Neural crest cell (in vitro differentiated cells): ENCODE results near the gene DOCK8. TPM values are rescaled to one million over a fixed set of nuclear protein-coding genes. Genes with fewer than 3 reads are reported as not detected.

Source experiments
- DNase-seq: peaks from one replicate; pipeline ENCODE4 v3.0.0; 2021; ENCODE audit warnings: low read depth, mixed read lengths, low spot score
- H3K27ac Mint-ChIP-seq: one replicate; pipeline ENCODE4 v1.8.0; 2021; ENCODE audit warnings: mild to moderate bottlenecking, mixed read lengths; ENCODE audit not compliant: unreplicated experiment
- H3K27me3 Mint-ChIP-seq: 2 replicates; pipeline ENCODE4 v1.8.0; 2021; ENCODE audit warnings: low read depth, mild to moderate bottlenecking, mixed read lengths
- H3K36me3 Mint-ChIP-seq: 2 replicates; pipeline ENCODE4 v1.8.0; 2021; ENCODE audit warnings: low read depth, mild to moderate bottlenecking, mixed read lengths
- H3K4me1 Mint-ChIP-seq: 2 replicates; pipeline ENCODE4 v1.8.0; 2021; ENCODE audit warnings: mixed read lengths
- H3K4me3 Mint-ChIP-seq: one replicate; pipeline ENCODE4 v1.8.0; 2021; ENCODE audit warnings: mild to moderate bottlenecking, mixed read lengths
- H3K9me3 Mint-ChIP-seq: 2 replicates; pipeline ENCODE4 v1.8.0; 2021; ENCODE audit warnings: mixed read lengths
- CTCF ChIP-seq: fragments of 200-600 bp; sonication (generic); conservative IDR thresholded peaks from 2 replicates; pipeline ENCODE4 v1.5.0; 2021; ENCODE audit warnings: antibody characterized with exemption, mild to moderate bottlenecking
- total RNA-seq: library from RNA; stranded (reverse); gene quantifications from 2 replicates; pipeline ENCODE4 v1.2.1, GENCODE V29; 2021

DOCK8 gene
- total RNA-seq, 1 donor from 2014 or later = 0.58 TPM

- H3K27ac Mint-ChIP-seq = no peak overlapping the region
These were observed 22.6 kb downstream of the DOCK8 start for GRCh38 chr9:237141-237857.

GRCh38 chr9:237858-238345 is 23.2 kb downstream of the DOCK8 start:
- Mint-ChIP-seq H3K27me3 (peaks cover 35% of the 10 kb centered on the region), H3K27ac (no peak overlapping the region), H3K36me3 (no peaks in the 10 kb centered on the region), H3K4me3 (no peak overlapping the region), H3K9me3 (peaks cover 4% of the 10 kb centered on the region), H3K4me1 (no peaks in the 10 kb centered on the region)
- no peak for DNase-seq
- TF ChIP-seq CTCF = no peak

More at GRCh38 chr9:237141-237857, 22.6 kb downstream of the DOCK8 start:
- no peak for DNase-seq
- no peak for TF ChIP-seq CTCF
- Mint-ChIP-seq H3K36me3 (no peaks in the 10 kb centered on the region), H3K27me3 (peaks cover 39% of the 10 kb centered on the region), H3K4me3 (no peak overlapping the region), H3K4me1 (no peaks in the 10 kb centered on the region), H3K9me3 (peaks cover 4% of the 10 kb centered on the region)

GRCh38 chr9:242461-243080 is 27.9 kb downstream of the DOCK8 start:
- H3K36me3 Mint-ChIP-seq = no peaks in the 10 kb centered on the region
- TF ChIP-seq CTCF = no peak
- peaks cover 26% of the 10 kb centered on the region for H3K27me3 Mint-ChIP-seq
- H3K4me1 Mint-ChIP-seq = no peaks in the 10 kb centered on the region
- no peak overlapping the region for H3K4me3 Mint-ChIP-seq
- no peaks in the 10 kb centered on the region for H3K9me3 Mint-ChIP-seq
- no peak for DNase-seq
- H3K27ac Mint-ChIP-seq = no peak overlapping the region

- Mint-ChIP-seq H3K36me3 (no peaks in the 10 kb centered on the region), H3K9me3 (no peaks in the 10 kb centered on the region), H3K4me3 (no peak overlapping the region), H3K27ac (no peak overlapping the region), H3K4me1 (no peaks in the 10 kb centered on the region), H3K27me3 (peaks cover 9% of the 10 kb centered on the region)
- no peak for DNase-seq
- no peak for TF ChIP-seq CTCF
These were observed 33.8 kb downstream of the DOCK8 start for GRCh38 chr9:248278-248961.

- no peak overlapping the region for H3K27ac Mint-ChIP-seq
- no peaks in the 10 kb centered on the region for H3K36me3 Mint-ChIP-seq
- H3K4me1 Mint-ChIP-seq = no peaks in the 10 kb centered on the region
- H3K9me3 Mint-ChIP-seq = no peaks in the 10 kb centered on the region
- no peak for TF ChIP-seq CTCF
- no peak for DNase-seq
- H3K27me3 Mint-ChIP-seq = peaks cover 14% of the 10 kb centered on the region
- H3K4me3 Mint-ChIP-seq = no peak overlapping the region
These were observed 34.4 kb downstream of the DOCK8 start for GRCh38 chr9:249025-249424.
